DND-41 (cell line): ENCODE data around the gene MAGEA11.

ENCODE experiments used
- ATAC-seq: fragments of 200-7000 bp; cut with Tn5 transposase; 3 replicates; pipeline ENCODE4 v1.9.1; 2021; ENCODE audit warnings: low read depth; ENCODE audit not compliant: insufficient read depth
- DNase-seq: peaks from one replicate; pipeline ENCODE4 v3.0.0-alpha.2; 2020
- H2AFZ ChIP-seq: 2 replicates; pipeline ENCODE4 v1.6.0; 2012; ENCODE audit warnings: low read depth, low read length
- H3K27ac ChIP-seq: 2 replicates; pipeline ENCODE4 v1.5.1; 2012; ENCODE audit warnings: low read length, inconsistent platforms
- H3K27me3 ChIP-seq: fragments of 200-600 bp; sonication (generic); 2 replicates; pipeline ENCODE4 v1.6.0; 2012; ENCODE audit warnings: low read length, mild to moderate bottlenecking, inconsistent platforms; ENCODE audit not compliant: insufficient read depth, poor library complexity
- H3K36me3 ChIP-seq: 2 replicates; pipeline ENCODE4 v1.5.1; 2012; ENCODE audit warnings: low read length, inconsistent platforms; ENCODE audit not compliant: insufficient read depth
- H3K4me1 ChIP-seq: 2 replicates; pipeline ENCODE4 v1.5.1; 2012; ENCODE audit warnings: mild to moderate bottlenecking, low read length; ENCODE audit not compliant: insufficient read depth
- H3K4me2 ChIP-seq: 2 replicates; pipeline ENCODE4 v1.6.0; 2012; ENCODE audit warnings: mild to moderate bottlenecking, moderate library complexity, low read length, inconsistent platforms; ENCODE audit not compliant: insufficient read depth
- H3K4me3 ChIP-seq, 2 experiments: fragments of 200-600 bp in 1 of 2; shearing (Covaris generic) in 1 of 2; 2 replicates each; pipeline ENCODE4 v1.5.1; 2012 to 2016; ENCODE audit warnings: inconsistent platforms in 2 of 2, low read length in 2 of 2, mild to moderate bottlenecking in 2 of 2, low read depth in 1 of 2, moderate library complexity in 1 of 2
- H3K79me2 ChIP-seq: 2 replicates; pipeline ENCODE4 v1.6.0; 2012; ENCODE audit warnings: low read length, inconsistent platforms; ENCODE audit not compliant: insufficient read depth
- H3K9ac ChIP-seq: 2 replicates; pipeline ENCODE4 v1.6.0; 2012; ENCODE audit warnings: low read depth, mild to moderate bottlenecking, inconsistent platforms, low read length, moderate library complexity
- H3K9me3 ChIP-seq: 2 replicates; pipeline ENCODE4 v1.5.1; 2012; ENCODE audit warnings: low read length, moderate library complexity, mild to moderate bottlenecking, inconsistent platforms; ENCODE audit not compliant: insufficient read depth, severe bottlenecking
- H4K20me1 ChIP-seq: 2 replicates; pipeline ENCODE4 v1.6.0; 2012; ENCODE audit warnings: low read length; ENCODE audit not compliant: insufficient read depth
- EZH2 ChIP-seq: IDR thresholded peaks from 3 replicates; pipeline ENCODE4 v1.6.1; 2012; ENCODE audit warnings: borderline replicate concordance, low read depth, mild to moderate bottlenecking, moderate library complexity, low read length, inconsistent platforms; ENCODE audit not compliant: severe bottlenecking
- TF ChIP-seq, protein P1 (sequence below): IDR thresholded peaks from 2 replicates; pipeline ENCODE4 v1.5.1; 2012; ENCODE audit warnings: borderline replicate concordance, low read length, moderate library complexity, mild to moderate bottlenecking; ENCODE audit not compliant: poor library complexity, severe bottlenecking; ENCODE audit errors: extremely low read depth

MAGEA11 gene

DNA sequence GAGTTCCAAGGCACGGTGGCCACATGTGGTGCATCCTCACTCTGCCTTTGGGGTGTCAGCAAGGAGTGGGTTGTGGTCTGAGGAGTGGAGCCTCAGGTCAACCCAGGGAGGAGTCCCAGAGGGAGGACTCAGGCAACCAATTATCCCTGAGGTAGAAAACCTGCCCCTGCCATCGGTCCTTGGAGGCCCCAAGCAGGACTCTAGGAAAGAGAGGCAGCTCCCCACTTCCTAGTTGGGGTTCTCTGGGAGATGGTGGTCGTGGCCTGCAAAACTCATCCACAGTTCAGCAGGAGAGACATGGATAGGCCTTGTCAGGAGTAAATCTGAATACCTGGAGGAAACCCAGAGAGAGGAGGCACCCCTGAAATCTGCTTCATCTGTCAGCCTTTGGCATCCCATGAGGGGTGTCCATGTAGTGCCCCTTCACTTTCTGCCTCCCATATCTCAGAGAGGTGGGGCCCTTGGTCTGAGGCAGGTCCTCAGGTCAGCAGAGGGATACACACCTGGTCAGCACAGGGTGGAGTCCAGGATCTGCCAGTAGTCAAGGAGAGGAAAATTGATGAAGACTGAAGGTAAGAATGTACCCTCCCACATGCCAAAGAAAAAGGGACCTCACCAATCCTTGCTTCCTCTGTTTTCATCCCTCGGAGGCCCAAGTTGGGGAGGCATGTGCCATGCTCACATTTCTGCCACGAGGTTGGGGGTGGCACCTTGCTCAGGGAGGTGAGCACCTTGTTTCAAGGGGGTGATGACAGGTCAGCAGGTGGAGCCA lies 1.6 kb downstream of the MAGEA11 start:
- Histone ChIP-seq H2AFZ (no peak overlapping the region), H3K27me3 (no peaks in the 10 kb centered on the region), H3K4me1 (no peaks in the 10 kb centered on the region), H3K4me2 (no peak overlapping the region), H3K9me3 (no peaks in the 10 kb centered on the region), H4K20me1 (no peaks in the 10 kb centered on the region), H3K27ac (no peak overlapping the region), H3K4me3 (no peak overlapping the region), H3K79me2 (no peaks in the 10 kb centered on the region), H3K36me3 (no peaks in the 10 kb centered on the region), H3K9ac (no peak overlapping the region)
- ATAC-seq (no peak), DNase-seq (no peak)
- TF ChIP-seq, protein P1, sequence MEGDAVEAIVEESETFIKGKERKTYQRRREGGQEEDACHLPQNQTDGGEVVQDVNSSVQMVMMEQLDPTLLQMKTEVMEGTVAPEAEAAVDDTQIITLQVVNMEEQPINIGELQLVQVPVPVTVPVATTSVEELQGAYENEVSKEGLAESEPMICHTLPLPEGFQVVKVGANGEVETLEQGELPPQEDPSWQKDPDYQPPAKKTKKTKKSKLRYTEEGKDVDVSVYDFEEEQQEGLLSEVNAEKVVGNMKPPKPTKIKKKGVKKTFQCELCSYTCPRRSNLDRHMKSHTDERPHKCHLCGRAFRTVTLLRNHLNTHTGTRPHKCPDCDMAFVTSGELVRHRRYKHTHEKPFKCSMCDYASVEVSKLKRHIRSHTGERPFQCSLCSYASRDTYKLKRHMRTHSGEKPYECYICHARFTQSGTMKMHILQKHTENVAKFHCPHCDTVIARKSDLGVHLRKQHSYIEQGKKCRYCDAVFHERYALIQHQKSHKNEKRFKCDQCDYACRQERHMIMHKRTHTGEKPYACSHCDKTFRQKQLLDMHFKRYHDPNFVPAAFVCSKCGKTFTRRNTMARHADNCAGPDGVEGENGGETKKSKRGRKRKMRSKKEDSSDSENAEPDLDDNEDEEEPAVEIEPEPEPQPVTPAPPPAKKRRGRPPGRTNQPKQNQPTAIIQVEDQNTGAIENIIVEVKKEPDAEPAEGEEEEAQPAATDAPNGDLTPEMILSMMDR, result no peak
- no peak for TF ChIP-seq EZH2

DNA sequence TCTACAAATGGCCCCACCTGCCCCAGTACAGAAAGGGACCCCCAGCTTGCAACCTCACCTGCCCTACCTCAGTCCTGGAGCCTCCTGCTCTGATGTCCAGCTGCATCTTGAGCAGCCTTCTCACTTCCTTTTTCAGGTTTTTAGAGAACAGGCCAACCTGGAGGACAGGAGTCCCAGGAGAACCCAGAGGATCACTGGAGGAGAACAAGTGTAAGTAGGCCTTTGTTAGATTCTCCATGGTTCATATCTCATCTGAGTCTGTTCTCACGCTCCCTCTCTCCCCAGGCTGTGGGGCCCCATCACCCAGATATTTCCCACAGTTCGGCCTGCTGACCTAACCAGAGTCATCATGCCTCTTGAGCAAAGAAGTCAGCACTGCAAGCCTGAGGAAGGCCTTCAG lies 3.6 kb downstream of the MAGEA11 start:
- Histone ChIP-seq H3K27ac (no peak overlapping the region), H4K20me1 (no peaks in the 10 kb centered on the region), H3K9ac (no peak overlapping the region), H3K4me2 (no peak overlapping the region), H3K36me3 (no peaks in the 10 kb centered on the region), H3K4me1 (no peaks in the 10 kb centered on the region), H3K4me3 (no peak overlapping the region), H3K27me3 (no peaks in the 10 kb centered on the region), H3K9me3 (no peaks in the 10 kb centered on the region), H2AFZ (no peak overlapping the region), H3K79me2 (no peaks in the 10 kb centered on the region)
- ATAC-seq (no peak), DNase-seq (no peak)
- TF ChIP-seq, protein P1, result no peak
- TF ChIP-seq EZH2, result no peak

DNA sequence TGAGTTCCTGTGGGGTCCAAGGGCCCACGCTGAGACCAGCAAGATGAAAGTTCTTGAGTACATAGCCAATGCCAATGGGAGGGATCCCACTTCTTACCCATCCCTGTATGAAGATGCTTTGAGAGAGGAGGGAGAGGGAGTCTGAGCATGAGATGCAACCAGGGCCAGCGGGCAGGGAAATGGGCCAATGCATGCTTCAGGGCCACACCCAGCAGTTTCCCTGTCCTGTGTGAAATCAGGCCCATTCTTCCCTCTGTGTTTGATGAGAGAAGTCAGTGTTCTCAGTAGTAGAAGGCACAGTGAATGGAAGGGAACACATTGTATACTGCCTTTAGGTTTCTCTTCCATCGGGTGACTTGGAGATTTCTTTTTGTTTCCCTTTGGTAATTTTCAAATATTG lies 4.8 kb downstream of the MAGEA11 start:
- H3K4me2 ChIP-seq, result no peak overlapping the region
- no peaks in the 10 kb centered on the region for H3K36me3 ChIP-seq
- H3K79me2 ChIP-seq, result no peaks in the 10 kb centered on the region
- no peak for TF ChIP-seq EZH2
- TF ChIP-seq, protein P1, result no peak
- ATAC-seq (no peak), DNase-seq (no peak)
- no peak overlapping the region for H3K9ac ChIP-seq
- no peaks in the 10 kb centered on the region for H3K27me3 ChIP-seq
- no peak overlapping the region for H3K4me3 ChIP-seq
- no peaks in the 10 kb centered on the region for H4K20me1 ChIP-seq
- H3K27ac ChIP-seq, result no peak overlapping the region
- no peak overlapping the region for H2AFZ ChIP-seq
- H3K9me3 ChIP-seq, result no peaks in the 10 kb centered on the region
- no peaks in the 10 kb centered on the region for H3K4me1 ChIP-seq
